Stimulated activated CD4-positive, alpha-beta T cell treated with anti-CD3 and anti-CD28 coated beads, Interleukin-4, amount 100 ng/mL, for 48 hours (primary cell): ENCODE data around the gene VWA1.
"Not testable (repeated sequence)": the region's sequence is repeated elsewhere in the genome, so short reads cannot be mapped to it uniquely, and the experiment has no call there.

Experiments used
- DNase-seq, 2 donors: peaks; one replicate each; pipeline ENCODE4 v3.0.0-alpha.2; 2020; ENCODE audit warnings: low read depth in 2 of 2

The VWA1 gene

DNA sequence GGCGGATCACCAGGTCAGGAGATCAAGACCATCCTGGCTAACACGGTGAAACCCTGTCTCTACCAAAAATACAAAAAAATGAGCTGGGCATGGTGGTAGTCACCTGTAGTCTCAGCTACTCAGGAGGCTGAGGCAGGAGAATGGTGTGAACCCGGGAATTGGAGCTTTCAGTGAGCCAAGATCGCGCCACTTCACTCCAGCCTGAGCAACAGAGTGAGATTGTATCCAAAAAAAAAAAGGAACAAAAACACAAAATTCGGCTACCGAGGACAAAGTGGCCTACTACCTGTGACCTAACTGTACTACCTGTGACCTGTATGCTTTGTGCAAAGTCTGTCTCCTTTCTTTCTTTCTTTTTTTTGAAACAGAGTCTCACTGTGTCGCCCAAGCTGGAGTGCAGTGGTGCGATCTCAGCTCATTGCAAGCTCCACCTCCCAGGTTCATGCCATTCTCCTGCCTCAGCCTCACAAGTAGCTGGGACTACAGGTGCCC is 32.5 kb upstream of the VWA1 start:
- not testable (repeated sequence) for DNase-seq

DNA sequence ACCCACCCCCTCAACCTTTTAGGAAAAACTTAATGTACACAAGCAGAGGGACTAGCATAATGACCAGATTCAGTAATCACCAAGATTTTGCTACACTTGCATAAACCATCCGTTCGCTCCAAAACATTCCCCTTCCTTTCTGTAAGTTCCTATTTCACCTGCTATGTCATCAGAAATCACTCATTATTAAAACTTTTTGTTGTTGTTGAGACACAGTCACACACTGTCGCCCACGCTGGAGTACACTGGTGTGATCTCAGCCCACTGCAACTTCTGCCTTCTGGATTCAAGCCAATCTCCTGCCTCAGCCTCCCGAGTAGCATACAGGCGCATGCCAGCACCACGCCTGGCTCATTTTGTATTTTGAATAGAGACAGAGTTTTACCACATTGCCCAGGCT is 31.8 kb upstream of the VWA1 start:
- DNase-seq, result no peak

DNA sequence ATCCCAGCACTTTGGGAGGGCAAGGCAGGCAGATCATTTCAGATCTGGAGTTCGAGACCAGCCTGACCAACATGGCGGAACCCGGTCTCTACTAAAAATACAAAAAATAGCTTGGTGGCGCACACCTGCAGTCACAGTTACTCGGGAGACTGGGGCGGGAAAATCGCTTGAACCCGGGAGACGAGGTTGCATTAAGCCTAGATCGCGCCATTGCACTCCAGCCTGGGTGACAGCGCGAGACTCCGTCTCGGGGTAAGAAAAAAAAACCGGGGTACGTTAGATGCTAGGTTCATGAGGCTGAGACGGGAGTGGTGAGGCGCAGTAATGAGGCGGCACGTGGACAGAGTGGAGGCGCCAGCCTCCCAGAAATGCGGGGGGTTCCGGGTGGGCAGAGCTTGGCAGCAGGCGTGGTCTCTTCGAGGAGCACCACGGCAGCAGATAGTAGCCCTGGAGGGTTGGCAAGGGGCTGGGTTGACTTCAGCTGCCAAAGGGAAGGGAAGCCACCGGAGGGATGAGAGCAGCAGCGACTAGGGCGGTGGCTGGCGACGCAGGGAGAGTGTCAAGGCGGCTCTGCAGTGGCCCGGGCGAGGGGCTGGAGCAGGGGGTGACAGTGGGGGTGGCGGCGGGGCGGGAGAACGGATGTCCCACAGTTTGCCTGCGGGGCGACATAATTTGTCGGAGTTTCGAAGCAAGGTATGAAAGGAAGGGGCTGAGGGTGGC is 29.2 kb upstream of the VWA1 start:
- DNase-seq, result no peak

DNA sequence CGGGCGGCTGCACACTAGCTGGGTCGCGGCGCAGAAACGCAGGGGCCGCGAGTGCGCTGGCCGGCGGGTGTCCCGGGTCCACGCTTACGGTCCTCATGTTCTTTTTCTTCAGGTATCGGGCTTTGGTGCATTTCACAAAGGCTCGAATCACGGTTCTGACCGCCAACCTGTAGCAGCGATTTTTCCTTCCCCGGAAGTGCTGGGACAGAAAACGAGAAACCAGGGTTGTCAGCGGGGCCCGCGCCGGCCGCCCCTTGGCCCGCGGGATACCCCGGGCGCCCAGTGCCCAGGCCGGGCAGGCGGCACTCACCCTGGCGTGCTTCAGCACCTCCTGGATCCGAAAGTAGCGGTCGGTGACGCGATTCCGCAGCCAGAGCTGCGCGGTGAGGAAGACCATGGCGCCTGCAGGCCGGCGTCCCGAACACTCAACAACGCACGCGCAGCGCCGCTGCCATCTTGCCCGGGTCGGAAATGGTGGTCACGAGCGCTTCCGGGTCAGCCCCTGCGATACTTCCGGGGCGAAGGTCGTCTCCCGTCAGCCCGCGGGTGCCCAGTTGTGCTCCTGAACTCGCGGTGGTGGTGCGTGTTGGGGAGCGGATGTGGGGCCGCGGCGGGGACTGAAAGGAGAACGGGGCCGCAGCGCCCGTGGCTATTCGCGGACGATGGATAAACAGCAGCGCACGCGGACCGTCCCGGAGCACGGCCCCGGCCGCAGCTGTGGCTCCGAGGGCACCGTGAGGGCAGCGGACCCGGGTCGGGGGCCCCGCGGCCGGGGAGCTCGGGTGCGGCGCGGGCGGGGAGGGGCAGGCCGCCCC is 28.5 kb upstream of the VWA1 start, which contains the start of gene MRPL20:
TSS of gene MRPL20 (minus strand) at position 473 of the 815 bp plus-strand sequence. CDS start at position 397, 76 bp downstream.
- DNase-seq, result peak; percentile 92 to 94

DNA sequence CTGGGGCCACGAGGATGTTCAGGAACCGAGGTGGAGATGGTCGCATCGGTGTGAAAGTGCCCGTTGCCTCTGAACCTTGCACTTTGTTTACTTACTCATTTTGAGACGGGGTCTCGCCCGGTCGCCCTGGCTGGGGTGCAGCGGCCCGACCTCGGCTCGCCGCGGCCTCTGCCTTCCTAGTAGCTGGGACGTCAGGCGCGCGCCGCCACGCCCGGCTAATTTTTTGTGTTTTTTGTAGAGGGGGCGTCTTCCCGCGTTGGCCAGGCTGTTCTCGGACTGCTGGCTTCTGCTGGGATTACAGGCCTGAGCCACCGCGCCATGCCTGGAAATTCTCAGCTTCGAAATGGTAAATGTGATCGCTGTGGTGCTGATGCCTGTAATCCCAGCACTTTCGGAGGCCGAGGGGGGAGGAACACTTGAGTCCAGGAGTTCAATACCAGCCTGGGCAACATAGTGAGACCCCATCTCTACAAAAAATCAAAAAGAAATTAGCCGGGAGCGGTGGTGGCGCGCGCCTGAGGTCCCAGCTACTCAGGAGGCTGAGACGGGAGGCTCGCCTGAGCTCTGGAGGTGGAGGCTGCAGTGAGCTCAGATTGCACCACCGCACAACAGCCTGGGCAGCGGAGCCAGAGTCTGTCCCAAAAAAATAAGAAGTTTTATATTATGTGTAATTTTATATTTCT is 27.7 kb upstream of the VWA1 start:
- no peak for DNase-seq

DNA sequence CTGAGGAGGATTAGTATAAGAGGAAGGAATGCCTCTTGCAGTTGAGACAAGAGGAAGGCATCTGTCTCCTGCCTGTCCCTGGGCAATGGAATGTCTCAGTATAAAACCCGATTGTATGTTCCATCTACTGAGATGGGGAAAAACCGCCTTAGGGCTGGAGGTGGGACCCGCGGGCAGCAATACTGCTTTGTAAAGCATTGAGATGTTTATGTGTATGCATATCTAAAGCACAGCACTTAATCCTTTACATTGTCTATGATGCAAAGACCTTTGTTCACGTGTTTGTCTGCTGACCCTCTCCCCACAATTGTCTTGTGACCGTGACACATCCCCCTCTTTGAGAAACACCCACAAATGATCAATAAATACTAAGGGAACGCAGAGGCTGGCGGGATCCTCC is 25.3 kb upstream of the VWA1 start:
- not testable (repeated sequence) for DNase-seq

DNA sequence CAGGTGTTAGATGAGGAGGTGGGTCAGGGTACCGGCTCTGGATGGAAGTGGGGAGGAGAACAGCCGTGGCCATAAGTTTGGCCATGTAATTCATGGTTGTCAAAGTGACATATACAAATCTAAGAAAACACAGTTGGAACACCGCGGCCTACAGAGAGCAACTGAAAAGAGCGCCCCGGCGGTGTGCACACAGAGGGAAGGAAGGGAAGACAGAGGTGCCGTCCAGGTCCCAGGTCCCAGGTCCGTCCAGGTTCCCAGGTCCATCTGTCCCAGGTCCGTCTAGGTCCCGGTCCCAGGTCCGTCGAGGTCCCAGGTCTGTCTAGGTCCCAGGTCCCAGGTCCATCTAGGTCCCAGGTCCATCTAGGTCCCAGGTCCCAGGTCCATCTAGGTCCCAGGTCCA is 23.9 kb upstream of the VWA1 start:
- DNase-seq, result no peak

DNA sequence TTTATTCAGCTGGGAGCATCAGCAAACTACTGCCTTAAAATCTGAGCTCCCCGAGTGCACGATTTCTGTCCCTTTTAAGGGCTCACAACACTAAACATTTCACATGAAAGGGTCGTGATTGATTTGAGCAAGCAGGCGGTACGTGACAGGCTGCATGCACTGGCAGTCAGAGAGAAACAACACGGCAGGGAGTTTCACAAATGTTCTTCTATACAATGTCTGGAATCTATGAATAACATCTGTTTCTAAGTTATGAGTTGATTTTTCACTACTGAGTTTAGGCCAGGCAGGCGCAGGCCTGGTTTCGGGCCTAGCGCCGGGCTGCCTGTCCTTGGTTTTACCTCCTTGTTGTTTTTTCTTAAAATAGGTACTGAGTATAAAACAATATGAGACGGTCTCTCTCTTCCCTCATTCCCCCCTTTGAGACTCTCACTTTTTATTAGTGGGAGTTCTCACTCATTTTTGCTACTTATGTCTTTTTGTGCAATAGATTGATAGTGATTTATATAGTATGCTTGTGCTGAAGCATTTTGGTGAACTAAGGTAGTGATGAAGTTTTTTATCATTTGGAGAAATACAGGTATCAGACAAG is 23.1 kb upstream of the VWA1 start:
- DNase-seq, result not testable (repeated sequence)

DNA sequence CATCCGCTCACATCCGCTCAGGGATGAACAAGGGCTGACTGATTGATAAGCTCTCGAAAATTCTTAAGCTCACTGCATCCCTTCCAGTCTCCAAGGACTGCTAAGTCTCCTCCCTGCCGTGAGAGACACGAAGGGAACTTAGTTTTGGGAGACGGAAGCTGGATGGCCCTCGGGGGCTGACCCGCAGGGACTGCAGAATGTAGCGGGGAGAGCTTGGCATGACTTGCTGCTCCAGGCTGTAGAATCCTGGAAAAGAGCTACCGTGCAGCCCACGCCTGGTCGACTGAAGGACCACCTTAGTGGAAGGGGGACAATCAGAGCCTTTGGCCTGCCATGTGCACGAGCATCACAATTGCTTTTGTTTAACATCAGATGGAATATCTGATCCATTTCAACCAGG is 19.7 kb upstream of the VWA1 start:
- no peak for DNase-seq

DNA sequence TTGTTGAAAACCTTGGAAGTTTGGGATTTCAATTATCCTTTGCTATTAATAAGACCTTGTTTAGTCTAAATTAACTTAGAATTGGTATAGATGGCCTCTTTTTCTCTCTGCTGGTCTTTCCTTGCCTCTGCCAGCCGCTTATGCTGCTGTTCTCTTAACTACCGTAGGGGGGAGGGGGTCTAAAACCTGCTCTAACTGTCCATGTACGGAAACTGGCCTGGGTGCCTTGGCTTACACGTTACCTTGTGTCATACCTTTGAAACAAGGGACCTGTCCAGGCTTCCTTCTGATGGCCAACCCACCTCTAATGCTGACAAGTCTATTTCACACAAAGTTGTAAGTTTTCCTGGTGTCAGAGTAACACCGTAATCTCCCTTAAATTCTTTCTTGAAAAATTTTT is 18.1 kb upstream of the VWA1 start:
- DNase-seq, result not testable (repeated sequence)

DNA sequence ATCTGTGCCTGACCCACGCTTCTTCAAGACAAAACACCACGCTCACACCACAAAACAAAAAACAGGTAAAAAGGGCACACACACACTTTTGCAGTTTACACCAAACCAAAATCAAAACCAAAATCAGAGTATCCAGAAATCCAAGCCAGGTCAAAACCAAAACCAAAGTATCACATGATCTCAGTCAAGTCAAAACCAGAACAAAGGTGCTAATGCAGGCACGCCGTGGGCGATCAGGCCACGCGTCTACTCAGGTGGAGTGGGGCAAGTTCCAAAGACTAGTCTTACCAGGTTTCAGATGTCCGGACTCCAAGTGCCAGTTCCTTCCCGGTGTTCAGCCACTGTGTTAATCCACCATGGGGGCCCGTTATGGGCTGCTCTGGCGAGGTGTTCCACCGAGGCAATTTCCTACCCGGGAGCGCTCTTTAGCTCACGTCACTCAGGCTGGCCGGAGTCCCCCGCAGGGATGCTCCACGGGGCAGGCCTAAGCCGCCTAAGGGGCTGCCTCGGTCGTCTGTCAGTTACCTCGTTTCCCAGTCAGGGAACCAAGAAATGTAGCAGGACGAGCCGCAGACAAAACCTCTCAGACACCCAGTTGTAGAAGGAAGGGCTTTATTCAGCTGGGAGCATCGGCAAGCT is 17.5 kb upstream of the VWA1 start:
- not testable (repeated sequence) for DNase-seq

DNA sequence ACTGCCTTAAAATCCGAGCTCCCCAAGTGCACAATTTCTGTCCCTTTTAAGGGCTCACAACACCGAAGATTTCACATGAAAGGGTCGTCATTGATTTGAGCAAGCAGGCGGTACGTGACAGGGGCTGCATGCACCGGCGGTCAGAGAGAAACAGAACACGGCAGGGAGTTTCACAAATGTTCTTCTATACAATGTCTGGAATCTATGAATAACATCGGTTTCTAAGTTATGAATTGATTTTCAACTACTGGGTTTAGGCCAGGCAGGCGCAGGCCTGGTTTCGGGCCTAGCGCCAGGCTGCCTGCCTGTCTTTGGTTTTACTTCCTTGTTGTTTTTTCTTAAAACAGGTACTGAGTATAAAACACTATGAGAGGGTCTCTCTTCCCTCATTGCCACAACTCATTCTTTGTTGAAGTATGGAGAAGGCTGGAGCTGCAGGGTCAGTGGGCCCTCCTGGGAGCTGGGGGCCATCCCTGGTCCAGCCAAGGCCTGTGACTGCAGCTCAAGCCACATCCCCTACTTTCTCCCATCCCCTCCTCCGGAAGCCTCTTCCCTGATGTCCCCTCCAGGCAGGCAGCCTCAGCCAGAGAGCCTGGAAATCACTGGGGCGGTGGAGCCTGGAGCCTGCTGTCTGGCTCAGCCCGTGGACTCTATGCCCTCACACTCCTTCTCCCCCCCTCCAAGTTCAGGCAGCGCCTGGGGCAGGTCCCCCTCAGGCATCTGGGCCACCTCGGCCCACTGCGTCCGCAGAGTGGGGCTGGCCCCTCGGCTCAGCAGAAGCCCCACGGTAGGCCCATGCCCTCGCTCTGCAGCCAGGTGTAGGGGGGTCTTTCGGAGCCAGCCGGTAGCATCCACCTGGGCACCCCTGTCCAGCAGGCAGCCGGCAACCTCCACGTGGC is 16.8 kb upstream of the VWA1 start:
- DNase-seq, result no peak

DNA sequence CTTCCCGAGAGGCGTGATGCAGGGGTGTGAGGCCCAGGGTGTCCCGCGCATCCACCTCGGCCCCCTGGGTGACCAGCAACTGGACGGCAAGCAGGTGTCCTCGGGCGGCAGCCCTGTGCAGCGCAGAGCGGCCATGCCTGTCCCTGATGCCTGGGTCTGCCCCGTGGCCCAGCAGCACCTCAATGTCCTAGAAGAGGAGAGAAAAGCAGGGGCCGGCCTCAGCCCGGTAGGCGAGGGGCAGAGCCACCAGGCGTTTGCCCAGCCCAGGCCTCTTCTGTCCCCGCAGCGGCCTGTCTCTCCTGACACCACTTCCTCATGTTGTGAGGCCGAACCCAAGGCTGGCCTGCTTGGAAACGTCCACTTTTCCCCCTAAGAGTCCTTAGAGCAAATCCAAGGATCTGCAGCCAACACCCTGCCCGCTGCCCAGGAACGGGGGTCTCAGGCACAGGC is 16.1 kb upstream of the VWA1 start:
- no peak for DNase-seq

DNA sequence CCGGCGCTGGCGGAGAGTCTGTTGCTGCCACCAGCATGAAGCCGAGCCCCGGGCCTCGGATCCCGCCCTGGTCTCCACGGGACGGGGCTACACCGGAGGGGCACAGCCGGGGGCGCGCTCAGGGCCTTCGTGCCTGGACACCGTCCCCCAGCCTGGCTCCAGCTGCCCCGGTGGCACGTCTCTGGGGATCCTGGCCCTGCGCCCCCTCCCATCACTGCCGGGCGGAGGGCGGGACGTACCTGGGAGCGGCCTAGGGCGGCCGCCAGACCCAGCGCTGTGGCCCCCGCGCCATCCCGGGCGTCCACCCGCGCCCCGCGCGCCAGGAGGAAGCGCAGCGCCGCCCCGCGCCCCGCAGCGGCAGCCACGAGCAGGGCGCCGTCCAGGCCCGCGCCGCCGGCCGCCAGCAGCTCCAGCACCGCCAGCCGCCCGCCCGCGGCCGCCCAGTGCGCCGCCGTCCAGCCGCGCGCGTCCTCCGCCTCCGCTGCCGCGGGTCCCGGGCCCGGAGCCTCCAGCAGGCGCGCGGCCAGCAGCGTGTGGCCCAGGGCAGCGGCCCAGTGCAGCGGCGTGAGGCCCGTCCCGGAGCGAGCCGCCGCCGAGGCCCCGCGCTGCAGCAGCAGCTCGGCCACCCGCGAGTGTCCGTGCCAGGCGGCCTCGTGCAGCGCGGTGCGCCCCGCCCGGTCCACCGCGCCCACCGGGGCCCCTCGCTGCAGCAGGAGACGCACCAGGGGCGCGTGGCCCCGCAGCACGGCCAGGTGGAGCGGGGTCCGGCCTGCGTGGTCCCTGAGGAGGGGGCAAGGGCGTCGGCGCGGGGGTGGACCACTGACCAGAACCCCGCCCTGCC is 15.5 kb upstream of the VWA1 start:
- DNase-seq, result no peak

DNA sequence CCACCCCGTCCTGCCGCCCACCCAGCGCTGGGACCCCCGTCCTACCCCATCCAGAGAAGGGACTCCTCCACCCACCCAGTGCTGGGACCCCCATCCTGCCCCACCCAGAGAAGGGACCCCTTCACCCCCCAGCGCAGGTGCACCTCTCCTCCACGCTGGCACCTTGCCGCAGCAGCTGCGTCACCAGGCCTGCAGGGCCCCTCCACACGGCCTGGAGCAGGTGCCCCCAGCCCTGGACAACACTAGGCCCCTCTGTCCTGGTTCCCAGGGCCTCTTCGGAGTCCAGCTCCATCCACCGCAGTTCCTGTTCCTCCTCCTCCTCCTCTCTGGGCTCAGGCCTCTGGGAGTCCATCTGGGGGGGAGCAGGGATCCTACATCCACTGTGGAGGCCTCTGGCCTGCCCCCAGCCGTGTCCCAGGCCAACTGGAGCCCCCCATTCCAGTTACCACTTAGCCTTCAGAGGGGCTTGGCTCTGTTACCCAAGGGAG is 14.8 kb upstream of the VWA1 start:
- no peak for DNase-seq

DNA sequence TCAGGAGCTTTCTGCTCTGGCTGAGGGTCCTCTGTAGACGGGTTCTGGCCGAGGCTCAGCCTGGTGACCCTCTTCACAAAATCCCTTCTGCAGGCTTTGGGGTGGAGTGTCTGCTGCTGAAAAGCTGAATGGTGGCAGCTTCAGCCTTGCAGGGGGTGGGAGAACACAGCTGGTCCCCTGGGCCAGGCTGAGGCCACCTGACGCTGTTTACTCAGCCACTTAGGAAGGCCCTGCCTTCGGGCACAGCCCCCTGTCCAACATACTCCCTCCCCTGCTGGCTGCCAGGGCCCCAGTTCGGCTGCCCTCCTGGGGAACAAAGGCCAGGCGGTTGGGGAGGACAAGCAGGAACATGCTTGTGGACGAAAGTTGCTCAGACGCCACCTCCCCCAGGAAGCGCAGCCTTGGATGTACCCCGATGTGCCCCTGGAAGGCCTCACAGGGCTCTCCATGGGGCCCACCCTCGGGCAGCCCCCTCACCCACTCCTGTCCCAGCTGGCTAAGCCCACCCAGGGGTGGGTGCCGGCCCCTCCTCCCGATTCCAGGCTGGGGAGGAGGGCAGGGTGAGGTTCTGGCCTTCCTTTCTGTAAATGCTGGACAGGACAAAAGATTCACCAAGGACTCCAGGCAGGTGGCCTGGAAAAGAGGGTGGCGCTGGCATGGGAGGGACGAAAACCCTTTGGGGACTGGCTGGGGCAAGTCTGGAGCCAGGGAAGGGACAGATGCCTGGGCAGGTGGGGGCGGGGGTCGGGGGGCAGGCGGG is 14.2 kb upstream of the VWA1 start, which contains the start of gene ANKRD65:
TSS of gene ANKRD65 (minus strand) at position 130 of the 760 bp plus-strand sequence. CDS start 271 bp downstream, outside the sequence.
- DNase-seq, result no peak

DNA sequence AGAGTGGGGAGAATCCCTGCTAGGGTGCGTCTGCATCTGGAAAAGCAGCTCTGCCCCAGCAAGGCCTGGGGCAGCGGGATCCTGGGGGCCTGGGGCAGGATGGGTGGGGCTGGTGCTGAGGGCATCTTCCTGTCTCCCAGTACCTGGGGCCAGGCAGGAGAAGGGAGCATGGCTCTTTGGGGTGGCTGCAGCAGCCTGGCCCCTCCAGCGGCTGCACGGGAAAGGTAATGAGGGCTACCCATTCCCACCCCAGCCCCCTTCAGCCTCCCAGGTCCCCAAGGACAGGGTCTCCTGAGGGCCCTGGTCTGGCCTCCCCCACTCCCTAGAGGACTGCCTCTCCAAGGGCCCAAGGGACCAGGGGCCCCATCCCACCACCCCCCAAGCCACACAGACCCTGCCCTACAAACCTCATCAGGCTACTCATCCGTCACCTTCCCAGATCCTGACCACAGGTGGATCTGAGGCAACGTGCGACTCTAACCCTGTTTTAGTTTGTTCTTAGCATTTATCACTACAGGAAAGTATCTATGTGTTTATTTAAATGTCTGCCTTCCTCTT is 13.5 kb upstream of the VWA1 start:
- DNase-seq, result no peak
